ENCODE results near the gene WDFY4. TPM values are rescaled to one million over a fixed set of nuclear protein-coding genes. Genes with fewer than 3 reads are reported as not detected.

The WDFY4 gene
- total RNA-seq, 4 donors from 2014 or later = 0.61 to 3.8 (median 0.88) TPM

DNA sequence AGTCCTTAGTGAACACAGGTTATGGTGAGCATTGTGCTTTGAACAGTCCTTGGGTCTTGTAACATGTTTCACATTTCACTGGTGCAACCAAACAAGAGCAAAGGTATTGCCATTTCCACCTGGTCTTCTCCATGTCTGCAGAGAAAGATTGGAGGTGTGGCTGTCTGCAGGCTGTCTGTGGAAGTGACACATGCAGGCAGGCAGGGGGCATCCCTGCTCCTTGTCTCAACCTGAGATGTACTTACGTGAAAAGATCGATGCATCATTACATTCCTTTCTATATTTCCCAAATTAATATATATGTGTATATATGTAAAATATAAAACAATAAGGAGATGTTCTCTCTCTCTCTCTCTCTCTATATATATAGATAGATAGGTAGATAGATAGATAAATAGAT is 200.7 kb downstream of the WDFY4 start:
- H3K4me3 ChIP-seq = no peak overlapping the region
- DNase-seq = no peak

DNA sequence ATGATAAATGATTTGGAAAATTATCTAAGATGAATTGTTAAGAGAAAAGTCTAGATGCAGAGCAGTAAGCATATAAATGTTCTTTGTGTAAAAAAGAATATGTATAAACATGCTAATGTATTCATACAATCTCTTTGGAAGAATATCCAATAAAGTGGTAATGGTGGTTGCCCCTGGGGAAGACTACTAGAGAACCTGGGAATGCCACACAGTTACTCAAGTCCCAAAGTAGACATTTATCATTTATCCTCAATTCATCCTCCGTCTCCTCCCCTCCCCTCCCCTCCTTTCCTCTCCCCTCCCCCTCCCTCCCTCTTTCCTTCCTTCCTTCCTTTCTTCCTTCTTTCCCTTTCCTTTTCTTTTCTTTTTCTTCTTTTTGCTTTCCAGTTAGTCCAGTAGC is 203.3 kb downstream of the WDFY4 start:
- intact Hi-C loops (cut with DNase I) = no loop called here
- no peaks in the 10 kb centered on the region for H3K9me3 ChIP-seq
- DNase-seq = no peak
- 77 to 88% methylated on average over 1 of the region's 1 CpG for WGBS, 2 donors
- no peak overlapping the region for H3K27ac ChIP-seq
- peaks cover 0 to 9% (median 7%) of the 10 kb centered on the region in 3 donors for H3K4me1 ChIP-seq
- TF ChIP-seq, protein P1, sequence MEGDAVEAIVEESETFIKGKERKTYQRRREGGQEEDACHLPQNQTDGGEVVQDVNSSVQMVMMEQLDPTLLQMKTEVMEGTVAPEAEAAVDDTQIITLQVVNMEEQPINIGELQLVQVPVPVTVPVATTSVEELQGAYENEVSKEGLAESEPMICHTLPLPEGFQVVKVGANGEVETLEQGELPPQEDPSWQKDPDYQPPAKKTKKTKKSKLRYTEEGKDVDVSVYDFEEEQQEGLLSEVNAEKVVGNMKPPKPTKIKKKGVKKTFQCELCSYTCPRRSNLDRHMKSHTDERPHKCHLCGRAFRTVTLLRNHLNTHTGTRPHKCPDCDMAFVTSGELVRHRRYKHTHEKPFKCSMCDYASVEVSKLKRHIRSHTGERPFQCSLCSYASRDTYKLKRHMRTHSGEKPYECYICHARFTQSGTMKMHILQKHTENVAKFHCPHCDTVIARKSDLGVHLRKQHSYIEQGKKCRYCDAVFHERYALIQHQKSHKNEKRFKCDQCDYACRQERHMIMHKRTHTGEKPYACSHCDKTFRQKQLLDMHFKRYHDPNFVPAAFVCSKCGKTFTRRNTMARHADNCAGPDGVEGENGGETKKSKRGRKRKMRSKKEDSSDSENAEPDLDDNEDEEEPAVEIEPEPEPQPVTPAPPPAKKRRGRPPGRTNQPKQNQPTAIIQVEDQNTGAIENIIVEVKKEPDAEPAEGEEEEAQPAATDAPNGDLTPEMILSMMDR (IDR thresholded peaks at IDR 0.05) = no peak
- TF ChIP-seq POLR2A (IDR thresholded peaks at IDR 0.05) = no peak
- no peaks in the 10 kb centered on the region for H3K27me3 ChIP-seq
- no peaks in the 10 kb centered on the region for H3K36me3 ChIP-seq
- H3K4me3 ChIP-seq = no peak overlapping the region

More for the DNA sequence above, 200.7 kb downstream of the WDFY4 start:
- Histone ChIP-seq H3K4me1 (no peaks in the 10 kb centered on the region), H3K27ac (no peak overlapping the region), H3K27me3 (no peaks in the 10 kb centered on the region), H3K9me3 (no peaks in the 10 kb centered on the region), H3K36me3 (no peaks in the 10 kb centered on the region)
- intact Hi-C loops (cut with DNase I) = no loop called here
- no peak for TF ChIP-seq POLR2A (IDR thresholded peaks at IDR 0.05)
- TF ChIP-seq, protein P1 (IDR thresholded peaks at IDR 0.05) = peak in 4 of 6 experiments; percentile 13 to 38 (median 18)
- WGBS, 2 donors = 39 to 58% methylated on average over 2 of the region's 2 CpGs

DNA sequence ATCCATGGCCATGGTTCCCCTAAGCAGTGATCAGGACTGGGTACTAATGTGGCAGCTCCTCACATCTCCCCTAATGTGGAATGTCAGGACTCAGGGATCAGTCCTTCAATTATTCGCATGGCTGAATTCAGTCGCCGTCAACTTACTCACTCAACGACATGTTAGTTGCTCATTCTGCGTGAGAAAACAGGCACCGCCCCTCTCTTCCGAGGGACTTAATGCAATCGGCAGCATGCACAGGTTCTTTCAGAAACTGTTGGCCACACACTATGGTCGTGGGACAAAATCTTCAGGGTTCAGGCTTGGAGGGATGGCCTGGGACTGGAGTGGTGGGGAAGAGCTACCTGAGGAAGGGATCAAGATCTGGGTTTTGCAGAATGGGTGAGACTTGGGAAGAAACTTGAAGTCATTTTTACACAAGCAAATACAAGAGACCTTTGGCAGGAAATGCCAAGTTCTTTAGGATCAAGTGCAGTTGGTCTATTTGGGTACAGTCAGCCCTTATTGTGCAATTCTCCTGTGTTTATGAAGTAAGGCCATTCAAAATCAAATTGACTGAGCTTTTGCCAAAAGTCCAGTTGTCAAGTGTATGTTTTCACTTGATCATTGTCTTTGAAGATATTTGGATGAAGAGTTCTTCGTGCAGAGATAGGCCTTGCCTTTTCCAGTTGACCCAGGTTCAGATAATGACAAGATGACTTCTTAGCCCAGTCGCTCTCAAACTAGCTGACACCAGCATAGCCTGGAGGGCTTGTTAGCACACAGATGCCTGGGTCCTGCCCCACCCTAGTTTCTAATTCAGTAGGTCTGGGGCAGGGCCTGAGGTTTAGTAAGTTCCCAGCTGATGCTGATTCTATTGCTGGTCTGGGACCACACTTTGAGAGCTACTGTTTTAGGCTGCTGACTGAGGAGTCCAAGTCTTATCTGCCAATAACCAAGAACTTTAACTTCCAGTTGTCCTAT is 206.5 kb downstream of the WDFY4 start:
- intact Hi-C loops (cut with DNase I) = no loop called here
- Histone ChIP-seq H3K27ac (no peak overlapping the region), H3K4me1 (peaks cover 0 to 27% (median 11%) of the 10 kb centered on the region in 3 donors), H3K36me3 (no peaks in the 10 kb centered on the region), H3K4me3 (no peak overlapping the region), H3K27me3 (no peaks in the 10 kb centered on the region), H3K9me3 (no peaks in the 10 kb centered on the region)
- TF ChIP-seq, protein P1 (IDR thresholded peaks at IDR 0.05) = no peak
- TF ChIP-seq POLR2A (IDR thresholded peaks at IDR 0.05) = no peak
- DNase-seq = no peak
- 73 to 84% methylated on average over 7 to 11 of the region's 11 CpGs for WGBS, 2 donors

DNA sequence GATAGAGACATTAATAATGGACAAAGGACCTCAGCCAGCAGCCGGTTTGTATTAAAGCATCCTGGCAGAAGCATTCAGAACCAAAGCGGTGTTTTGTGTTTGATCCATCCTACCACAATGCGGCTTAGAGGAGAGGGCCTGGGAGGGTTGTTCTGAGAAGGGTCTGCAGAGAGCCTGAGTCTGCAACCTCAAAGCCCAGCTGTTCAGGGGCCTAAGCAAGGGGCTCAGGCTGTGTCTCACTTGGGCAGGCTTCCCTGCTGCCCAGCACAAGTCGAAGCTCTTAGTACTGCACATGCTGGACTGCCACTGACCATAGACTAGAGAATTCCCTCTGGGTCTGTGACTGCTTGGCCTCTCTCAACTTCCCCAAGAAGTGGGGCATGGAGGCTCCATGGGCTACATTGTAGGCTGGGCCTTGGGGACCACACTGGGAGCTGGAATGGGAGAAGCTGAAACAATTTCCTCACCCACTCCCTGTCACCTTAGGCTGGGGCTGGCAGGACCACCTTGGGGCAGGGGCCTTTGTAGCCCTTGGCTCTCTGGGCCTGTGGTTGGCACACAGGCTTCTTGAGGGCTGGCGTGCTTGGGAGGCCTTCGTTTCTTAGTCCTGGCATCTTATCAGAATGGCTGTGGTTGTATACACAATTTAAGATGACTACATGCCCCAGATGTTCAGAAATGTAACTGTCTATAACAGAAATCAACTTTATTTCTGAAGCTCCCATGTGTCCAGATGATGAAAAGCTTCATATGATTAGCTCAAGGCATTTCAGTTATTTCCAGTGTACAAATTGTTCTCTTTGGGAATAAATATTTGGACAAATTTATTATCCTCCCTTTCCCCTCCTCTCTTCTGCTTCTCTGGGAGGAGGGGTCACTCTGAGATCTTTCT is 210.5 kb downstream of the WDFY4 start:
- peaks cover 0 to 42% (median 11%) of the 10 kb centered on the region in 3 donors for H3K4me1 ChIP-seq
- H3K9me3 ChIP-seq = no peaks in the 10 kb centered on the region
- intact Hi-C loops (cut with DNase I) = no loop called here
- H3K27ac ChIP-seq = peak overlapping the region in 1 of 4 donors; percentile 68
- H3K4me3 ChIP-seq = no peak overlapping the region
- TF ChIP-seq POLR2A (IDR thresholded peaks at IDR 0.05) = no peak
- TF ChIP-seq, protein P1 (IDR thresholded peaks at IDR 0.05) = no peak
- 77 to 87% methylated on average over 5 of the region's 6 CpGs for WGBS, 2 donors
- no peak for DNase-seq
- no peaks in the 10 kb centered on the region for H3K27me3 ChIP-seq
- no peaks in the 10 kb centered on the region for H3K36me3 ChIP-seq
